Heart right ventricle (tissue), 16 donors: Measurements from ENCODE around the gene SIN3A. TPM values are rescaled to one million over a fixed set of nuclear protein-coding genes. Genes with fewer than 3 reads are reported as not detected.

Experiments used
- ATAC-seq, 8 donors: fragments of 200-7000 bp; cut with Tn5 transposase; one replicate each; pipeline ENCODE4 v1.9.1; 2020; ENCODE audit warnings: mild to moderate bottlenecking in 8 of 8, moderate library complexity in 8 of 8, moderate number of reproducible peaks in 1 of 8
- DNase-seq, 2 donors: peaks; one replicate each; pipeline ENCODE4 v3.0.0-alpha.2; 2020
- H3K27ac ChIP-seq, 10 donors: fragments of 200-600 bp; sonication (generic) in 2 of 10; one replicate each; pipeline versions ENCODE4 v1.5.0 to v1.8.0; 2020 to 2022; ENCODE audit warnings: mild to moderate bottlenecking in 3 of 10
- H3K27me3 ChIP-seq, 7 donors: fragments of 200-600 bp; one replicate each; pipeline ENCODE4 v1.8.0; 2021 to 2022; ENCODE audit warnings: mild to moderate bottlenecking in 2 of 7
- H3K36me3 ChIP-seq, 9 donors: fragments of 200-600 bp; sonication (generic) in 1 of 9; one replicate each; pipeline versions ENCODE4 v1.5.0 to v1.8.0; 2020 to 2022; ENCODE audit warnings: mild to moderate bottlenecking in 2 of 9
- H3K4me1 ChIP-seq, 9 donors: fragments of 200-600 bp; sonication (generic) in 1 of 9; one replicate each; pipeline versions ENCODE4 v1.5.0 to v1.8.0; 2020 to 2022; ENCODE audit warnings: mild to moderate bottlenecking in 4 of 9
- H3K4me3 ChIP-seq, 10 donors: fragments of 200-600 bp; sonication (generic) in 2 of 10; one replicate each; pipeline versions ENCODE4 v1.5.0 to v1.8.0; 2020 to 2022; ENCODE audit warnings: mild to moderate bottlenecking in 7 of 10, moderate library complexity in 2 of 10
- H3K9me3 ChIP-seq, 11 donors: fragments of 200-600 bp in 10 of 11; sonication (generic) in 2 of 11; one replicate each; pipeline versions ENCODE4 v1.5.0 to v1.8.0; 2013 to 2022; ENCODE audit warnings: mild to moderate bottlenecking in 2 of 11, control low read depth in 1 of 11, moderate library complexity in 1 of 11
- CTCF ChIP-seq, 9 donors: fragments of 200-600 bp; sonication (generic) in 2 of 9; IDR thresholded peaks; one replicate each; pipeline versions ENCODE4 v1.5.0 to v1.8.0; 2021 to 2022; ENCODE audit warnings: antibody characterized with exemption in 9 of 9, mild to moderate bottlenecking in 5 of 9, moderate library complexity in 1 of 9
- WGBS, 2 donors: extraction: QIAGEN DNeasy Blood & Tissue Kit; methylation state at CpG; one replicate each; pipeline ENCODE4 v1.1.7; 2013; ENCODE audit warnings: inconsistent platforms in 1 of 2; 5-methylcytosine and 5-hydroxymethylcytosine counted together
- intact Hi-C, 10 donors: fragments of 100-400 bp; cut with DNase I; formaldehyde crosslinking; loops; one replicate each; pipeline versions ENCODE4 v1.11.1 to v1.14.2; 2022
- polyA plus RNA-seq, 2 donors: library from polyadenylated mRNA; stranded (reverse); fragments of 200-250 nt; gene quantifications; one replicate each; pipeline ENCODE4 v1.2.3, GENCODE V29; 2013
- total RNA-seq, 10 donors: library from RNA; stranded (reverse); fragmentation: NEBNext Ultra II Directional in 3 of 10; extraction: Animal tissue kit (Norgen Biotek cat#: 25700) in 3 of 10; gene quantifications; one replicate each; pipeline versions ENCODE4 v1.2.1 to v1.2.4, GENCODE V29; 2021 to 2023
- donor health status: Arrhythmogenic right ventricular cardiomyopathy.
- donor health status: ischemic (EF 13 %, LVEDD 7.1; RV severe dilation, severe dysfunction).
- donor health status: healthy with polysubstance abuse.
- donor health status: DM: no; HTN: yes; CAD: no.
- donor health status: DM: no; HTN: no; CAD: no.
- donor health status: ischemic (EF 25% LVEDD 6.9; RV normal size, moderate dysfunction).
- donor health status: ischemic (EF 25% LVEDD 5.7; RV mildly dilated, moderate dysfunction).
- donor health status: healthy.
- donor health status: DM: yes; HTN: yes; CAD: no.
- donor health status: Ischemic cardiomyopathy.
- donor health status: ischemic (EF 35%, LVEDD 5.7; RV mildly dilated, moderate dysfunction).
- donor health status: nonischemic (EF 11% LVEDD 7.7; RV severe dilation, severe dysfunction).
- donor health status: DM: yes; HTN: yes; CAD: no.
- donor health status: PGD.
- donor health status: ischemic (EF 29% LVEDD 5.4; RV normal size, mild dysfunction).
- donor health status: nonischemic (EF 23%, LVEDD 6.1; RV moderate dilation, normal function).

SIN3A gene
- total and polyA plus RNA-seq, 12 donors, result 7.9 to 41.8 (median 29.3) TPM

- Histone ChIP-seq H3K27me3 (no peaks in the 10 kb centered on the region), H3K9me3 (no peaks in the 10 kb centered on the region), H3K36me3 (peaks cover 0 to 100% (median 69%) of the 10 kb centered on the region in 9 donors), H3K27ac (no peak overlapping the region), H3K4me1 (no peaks in the 10 kb centered on the region), H3K4me3 (no peak overlapping the region)
- ATAC-seq (no peak), DNase-seq (no peak)
- 95 to 96% methylated on average over 10 of the region's 10 CpGs for WGBS, 2 donors
- no peak for TF ChIP-seq CTCF (IDR thresholded peaks at IDR 0.05)
- intact Hi-C loops, result loop anchor here in 1 of 10 donors (10.0 kb wide), 1 partner anchor 263 kb away; the partner anchor contains the start of gene SNUPN
These were observed 90.0 kb downstream of the SIN3A start for GRCh38 chr15:75361361-75361988.

GRCh38 chr15:75360856-75361255, 90.6 kb downstream of the SIN3A start:
- peaks cover 0 to 100% (median 72%) of the 10 kb centered on the region in 9 donors for H3K36me3 ChIP-seq
- WGBS, 2 donors, result 93 to 94% methylated on average over 7 of the region's 7 CpGs
- intact Hi-C loops, result loop anchor here in 1 of 10 donors (10.0 kb wide), 1 partner anchor 264 kb away; the partner anchor contains the start of gene SNUPN
- DNase-seq (no peak), ATAC-seq (peak in 2 of 8 donors; percentile 6 to 7)
- no peaks in the 10 kb centered on the region for H3K4me1 ChIP-seq
- H3K4me3 ChIP-seq, result no peak overlapping the region
- H3K27ac ChIP-seq, result no peak overlapping the region
- no peaks in the 10 kb centered on the region for H3K27me3 ChIP-seq
- no peak for TF ChIP-seq CTCF (IDR thresholded peaks at IDR 0.05)
- no peaks in the 10 kb centered on the region for H3K9me3 ChIP-seq

GRCh38 chr15:75360391-75360790, 91.1 kb downstream of the SIN3A start:
- H3K4me1 ChIP-seq, result no peaks in the 10 kb centered on the region
- no peak overlapping the region for H3K27ac ChIP-seq
- H3K36me3 ChIP-seq, result peaks cover 0 to 100% (median 73%) of the 10 kb centered on the region in 9 donors
- no peak for DNase-seq
- ATAC-seq, result no peak
- H3K9me3 ChIP-seq, result no peaks in the 10 kb centered on the region
- WGBS, 2 donors, result 74 to 76% methylated on average over 1 of the region's 1 CpG
- TF ChIP-seq CTCF (IDR thresholded peaks at IDR 0.05), result no peak
- H3K27me3 ChIP-seq, result no peaks in the 10 kb centered on the region
- intact Hi-C loops, result loop anchor here in 1 of 10 donors (10.0 kb wide), 1 partner anchor 264 kb away; the partner anchor contains the start of gene SNUPN
- no peak overlapping the region for H3K4me3 ChIP-seq

GRCh38 chr15:75359537-75360250, 91.8 kb downstream of the SIN3A start:
- Histone ChIP-seq H3K36me3 (peaks cover 0 to 100% (median 67%) of the 10 kb centered on the region in 9 donors), H3K4me3 (no peak overlapping the region), H3K4me1 (no peaks in the 10 kb centered on the region), H3K27me3 (no peaks in the 10 kb centered on the region), H3K9me3 (no peaks in the 10 kb centered on the region), H3K27ac (no peak overlapping the region)
- intact Hi-C loops, result loop anchor here in 1 of 10 donors (10.0 kb wide), 1 partner anchor 265 kb away; the partner anchor contains the start of gene SNUPN
- 92 to 93% methylated on average over 15 of the region's 15 CpGs for WGBS, 2 donors
- ATAC-seq (no peak), DNase-seq (no peak)
- no peak for TF ChIP-seq CTCF (IDR thresholded peaks at IDR 0.05)
